CD1c-positive myeloid dendritic cell (primary cell): ENCODE measurements around the gene LDHA.

ENCODE experiments used
- DNase-seq: peaks from one replicate; pipeline ENCODE4 v3.0.0-alpha.2; 2016; ENCODE audit errors: extremely low spot score

LDHA gene

GRCh38 chr11:18394275-18394927 lies at the start of gene LDHA:
LDHA (plus strand) TSS chr11:18394563; CDS start chr11:18396843, 2,280 bp downstream.
- peak; percentile 98 for DNase-seq

GRCh38 chr11:18347471-18348125 lies 46.8 kb upstream of the LDHA start:
- no peak for DNase-seq

GRCh38 chr11:18352581-18352980 lies 41.8 kb upstream of the LDHA start:
- no peak for DNase-seq

- DNase-seq, result no peak
These were observed 35.7 kb upstream of the LDHA start for GRCh38 chr11:18358646-18359045.

GRCh38 chr11:18361154-18361553 lies 33.2 kb upstream of the LDHA start:
- DNase-seq, result no peak

GRCh38 chr11:18364495-18365073 lies 29.8 kb upstream of the LDHA start:
- DNase-seq, result no peak

GRCh38 chr11:18365741-18366140 lies 28.6 kb upstream of the LDHA start:
- DNase-seq, result no peak

GRCh38 chr11:18366286-18366685 lies 28.1 kb upstream of the LDHA start:
- no peak for DNase-seq

- DNase-seq, result no peak
These were observed 26.9 kb upstream of the LDHA start for GRCh38 chr11:18367431-18367830.

GRCh38 chr11:18368221-18368620 lies 26.1 kb upstream of the LDHA start:
- no peak for DNase-seq

GRCh38 chr11:18369398-18369797 lies 25.0 kb upstream of the LDHA start:
- DNase-seq, result no peak

GRCh38 chr11:18371279-18371678 lies 23.1 kb upstream of the LDHA start:
- DNase-seq, result no peak

GRCh38 chr11:18372201-18372600 lies 22.2 kb upstream of the LDHA start:
- DNase-seq, result no peak

GRCh38 chr11:18374956-18375355 lies 19.4 kb upstream of the LDHA start:
- DNase-seq, result no peak

GRCh38 chr11:18375941-18376340 lies 18.4 kb upstream of the LDHA start:
- DNase-seq, result no peak

- no peak for DNase-seq
These were observed 15.2 kb upstream of the LDHA start for GRCh38 chr11:18379201-18379600.

GRCh38 chr11:18383388-18384156 lies 10.8 kb upstream of the LDHA start:
- peak; percentile 88 for DNase-seq

GRCh38 chr11:18384157-18384641 lies 10.2 kb upstream of the LDHA start:
- peak; percentile 51 for DNase-seq

- no peak for DNase-seq
These were observed 4.3 kb upstream of the LDHA start for GRCh38 chr11:18390088-18390487.

- DNase-seq, result no peak
These were observed 1.7 kb upstream of the LDHA start for GRCh38 chr11:18392434-18393321.

- DNase-seq, result no peak
These were observed 635 bp upstream of the LDHA start for GRCh38 chr11:18393581-18394274.
